ENCODE measurements around the gene LINGO4.
"Not testable (repeated sequence)": the region's sequence is repeated elsewhere in the genome, so short reads cannot be mapped to it uniquely, and the experiment has no call there.

Gene LINGO4

DNA sequence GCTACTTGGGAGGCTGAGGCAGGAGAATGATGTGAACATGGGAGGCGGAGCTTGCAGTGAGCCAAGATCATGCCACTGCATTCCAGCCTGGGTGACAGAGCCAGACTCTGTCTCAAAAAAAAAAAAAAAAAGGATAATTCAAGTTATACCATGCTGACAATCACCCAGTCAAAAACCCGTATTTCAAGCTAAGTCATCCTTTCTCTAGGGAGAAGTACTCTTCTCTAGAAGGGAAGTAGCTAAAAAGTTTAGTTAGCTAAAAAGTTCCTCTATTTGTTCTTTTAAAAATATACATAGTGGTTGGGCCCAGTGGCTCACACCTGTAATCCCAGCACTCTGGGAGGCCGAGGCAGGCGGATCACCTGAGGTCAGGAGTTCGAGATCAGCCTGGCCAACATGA lies 24.5 kb downstream of the LINGO4 start:
- DNase-seq = not testable (repeated sequence)

DNA sequence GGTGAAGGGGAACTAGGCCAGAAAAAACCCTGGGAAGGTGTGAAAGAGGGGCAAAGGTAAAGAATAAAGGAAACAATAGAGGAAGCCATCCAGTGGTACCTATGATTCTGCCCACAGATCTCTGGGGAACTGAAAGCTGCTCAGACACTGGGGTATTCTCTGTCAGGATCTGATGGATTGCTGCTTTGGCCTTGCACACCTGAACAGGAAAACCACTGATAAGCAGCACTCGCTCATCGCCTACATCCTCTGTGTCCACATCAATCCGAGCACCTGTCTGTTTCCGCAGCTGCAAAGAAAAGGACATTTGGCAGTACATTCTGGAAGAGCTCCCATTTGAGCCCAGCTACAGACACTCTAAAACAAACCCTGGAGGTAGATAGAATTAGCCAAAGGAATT lies 25.4 kb downstream of the LINGO4 start:
- no peak for DNase-seq

DNA sequence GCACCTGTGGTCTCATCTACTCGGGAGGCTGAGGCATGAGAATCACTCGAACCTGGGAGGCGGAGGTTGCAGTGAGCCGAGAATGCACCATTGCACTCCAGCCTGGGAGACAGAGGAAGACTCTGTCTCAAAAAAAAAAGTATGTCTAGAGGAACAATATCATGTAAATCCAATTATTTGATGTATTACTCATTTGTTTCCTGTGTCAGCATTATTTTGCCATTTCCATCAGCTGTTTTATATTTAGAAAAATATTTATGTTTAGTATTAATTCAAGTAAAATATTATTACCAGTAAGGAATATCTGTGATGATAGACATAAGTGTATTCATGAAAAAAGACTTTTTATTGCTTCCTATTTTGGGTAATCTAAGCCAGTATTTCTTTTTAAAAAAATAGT lies 27.9 kb downstream of the LINGO4 start:
- no peak for DNase-seq

DNA sequence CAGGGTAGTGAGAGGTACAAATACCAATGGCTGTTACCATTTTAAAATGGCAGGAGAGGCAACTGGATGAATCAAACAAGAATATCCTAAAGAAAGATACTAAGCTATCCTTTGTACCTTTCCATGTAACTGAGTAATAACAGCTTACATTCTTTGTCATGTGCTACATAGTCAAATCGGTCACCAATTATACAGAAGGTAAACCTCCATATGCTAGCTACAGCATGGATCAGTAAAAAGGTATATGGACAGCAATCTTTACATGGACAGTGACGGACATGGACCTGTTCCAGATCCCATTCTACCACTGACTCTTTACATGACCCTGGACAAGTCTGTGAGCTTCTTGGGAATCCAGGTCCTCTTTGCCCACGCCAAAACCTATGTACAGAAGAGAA lies 28.6 kb downstream of the LINGO4 start:
- no peak for DNase-seq

DNA sequence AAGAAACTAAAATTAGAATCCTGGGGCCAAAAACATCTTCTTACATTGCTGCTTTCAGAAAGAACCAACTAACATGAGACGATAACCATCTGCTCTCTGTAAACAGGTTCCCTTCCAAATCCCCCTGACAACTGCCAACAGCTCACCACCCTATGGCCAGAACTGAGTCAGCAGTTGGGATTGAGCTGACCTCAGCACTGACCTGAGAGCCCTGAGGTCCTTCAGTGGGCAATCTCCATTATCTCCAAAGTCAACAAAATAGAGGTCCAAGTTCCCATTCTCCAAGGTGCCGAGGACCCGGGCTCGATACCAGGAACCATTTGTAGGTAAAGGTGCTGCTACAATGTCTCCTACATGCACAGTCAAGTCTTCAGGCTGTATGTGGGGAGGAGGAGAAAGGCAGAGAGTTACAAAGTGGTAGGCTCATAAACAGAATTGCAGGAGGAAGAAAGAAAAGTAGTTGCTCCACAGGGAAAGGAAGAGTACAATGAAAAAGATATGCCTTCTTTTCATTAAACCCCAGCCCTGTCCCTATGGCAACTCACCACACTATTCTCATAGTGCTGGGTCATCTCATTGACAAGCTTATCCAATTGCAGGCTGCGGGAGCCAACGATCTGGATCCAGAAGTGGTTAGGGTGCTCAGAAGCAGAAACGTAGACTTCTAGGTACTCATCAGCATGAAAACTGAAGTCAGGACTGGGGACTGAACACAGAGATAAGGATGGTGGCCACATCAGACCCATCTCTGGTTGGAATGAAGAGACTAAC lies 29.1 kb downstream of the LINGO4 start:
- DNase-seq = no peak

DNA sequence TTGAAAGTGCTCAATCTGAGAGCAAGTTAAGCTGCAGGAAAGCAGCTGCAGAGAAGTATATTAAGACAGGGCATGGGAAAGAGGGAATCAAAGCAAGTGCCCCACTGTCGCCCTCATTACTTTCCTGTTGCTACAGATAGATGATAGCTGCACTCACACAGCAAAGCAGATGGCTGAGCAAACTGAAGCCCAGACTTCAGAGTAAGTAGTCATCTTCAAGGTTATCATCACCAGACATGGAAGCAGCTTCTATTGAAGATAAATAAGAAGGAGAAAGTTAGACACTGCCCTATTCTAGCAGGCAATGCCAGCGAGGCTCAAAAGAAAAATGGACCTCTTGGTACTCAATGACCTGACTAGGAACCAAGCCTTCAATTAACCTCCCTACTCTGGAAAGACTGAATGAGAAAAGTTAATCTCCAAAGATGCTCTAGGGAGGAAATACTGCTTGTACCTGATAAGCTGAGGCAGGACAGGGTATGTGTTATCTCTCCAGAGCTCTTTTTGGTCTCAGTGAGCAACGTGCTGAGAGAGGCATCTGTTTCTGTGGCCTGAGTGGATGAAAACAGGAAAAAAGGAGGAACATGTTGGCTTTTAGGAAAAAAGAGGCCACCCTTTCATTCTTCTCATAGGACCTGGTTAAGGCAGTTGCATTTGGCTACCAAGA lies 30.8 kb downstream of the LINGO4 start:
- DNase-seq = no peak

DNA sequence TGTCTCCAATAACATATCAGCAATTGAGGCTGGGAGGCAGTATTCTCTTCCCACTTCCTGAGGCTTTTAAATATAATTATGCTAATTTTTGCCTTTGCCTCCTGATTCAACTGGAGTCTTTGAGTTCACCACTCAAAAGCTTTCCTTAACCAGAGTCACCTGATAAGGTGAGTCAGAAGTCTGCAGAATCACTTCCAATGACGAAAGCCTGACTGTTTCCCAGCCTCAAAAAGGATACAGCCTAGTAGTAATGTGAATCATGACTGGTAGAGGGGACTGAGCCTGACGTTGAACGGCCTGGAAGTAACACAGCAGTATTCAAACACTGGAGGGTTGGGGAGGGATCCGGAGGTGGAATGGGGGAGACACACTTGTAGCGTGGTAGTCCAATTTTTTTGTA lies 31.5 kb downstream of the LINGO4 start:
- DNase-seq = no peak

DNA sequence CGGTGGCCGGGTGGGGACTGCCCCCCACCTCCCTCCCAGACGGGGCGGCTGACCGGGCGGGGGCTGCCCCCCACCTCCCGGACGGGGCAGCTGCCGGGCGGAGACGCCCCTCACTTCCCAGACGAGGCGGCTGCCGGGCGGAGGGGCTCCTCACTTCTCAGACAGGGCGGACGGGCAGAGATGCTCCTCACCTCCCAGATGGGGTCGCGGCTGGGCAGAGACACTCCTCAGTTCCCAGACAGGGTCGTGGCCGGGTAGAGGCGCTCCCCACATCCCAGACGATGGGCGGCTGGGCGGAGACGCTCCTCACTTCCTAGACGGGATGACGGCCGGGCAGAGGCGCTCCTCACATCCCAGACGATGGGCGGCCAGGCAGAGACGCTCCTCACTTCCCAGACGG lies 35.9 kb downstream of the LINGO4 start:
- DNase-seq = not testable (repeated sequence)

DNA sequence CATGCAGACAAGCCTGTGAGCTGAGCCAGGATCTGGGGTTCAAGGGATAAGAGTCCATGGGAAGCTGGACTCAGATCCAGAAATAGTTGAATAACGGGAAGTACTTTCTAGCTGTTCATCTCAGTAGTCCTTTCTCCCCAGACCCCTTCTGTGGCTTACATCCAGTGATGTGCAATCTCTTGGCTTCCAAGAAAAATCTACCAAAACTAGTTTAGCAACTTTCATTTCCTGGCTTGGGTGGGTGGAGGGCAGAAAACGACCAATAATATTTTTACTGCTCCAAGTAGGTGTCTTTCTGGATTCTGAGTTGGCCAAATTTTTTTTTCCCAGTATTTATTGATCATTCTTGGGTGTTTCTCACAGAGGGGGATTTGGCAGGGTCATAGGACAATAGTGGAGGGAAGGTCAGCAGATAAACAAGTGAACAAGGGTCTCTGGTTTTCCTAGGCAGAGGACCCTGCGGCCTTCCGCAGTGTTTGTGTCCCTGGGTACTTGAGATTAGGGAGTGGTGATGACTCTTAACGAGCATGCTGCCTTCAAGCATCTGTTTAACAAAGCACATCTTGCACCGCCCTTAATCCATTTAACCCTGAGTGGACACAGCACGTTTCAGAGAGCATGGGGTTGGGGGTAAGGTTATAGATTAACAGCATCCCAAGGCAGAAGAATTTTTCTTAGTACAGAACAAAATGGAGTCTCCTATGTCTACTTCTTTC lies 36.7 kb downstream of the LINGO4 start:
- not testable (repeated sequence) for DNase-seq

DNA sequence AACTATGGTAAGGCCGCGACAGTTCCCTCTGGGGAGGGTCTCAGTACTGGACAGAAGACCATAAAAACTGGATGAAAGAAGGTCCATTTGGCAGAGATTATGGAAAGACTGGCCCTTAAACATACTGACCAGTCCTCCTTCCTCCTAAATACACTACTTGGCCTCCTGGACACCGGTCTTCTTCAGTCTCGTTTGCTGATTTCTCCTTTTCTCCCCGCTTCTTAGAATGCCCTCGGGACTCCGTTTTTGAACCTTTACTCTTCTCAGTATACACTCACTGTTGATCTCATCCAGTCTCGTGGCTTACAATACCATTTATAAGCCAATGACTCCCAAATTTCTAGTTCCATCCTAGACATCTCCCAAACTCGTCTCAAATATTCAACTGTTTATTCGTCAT lies 41.2 kb downstream of the LINGO4 start:
- no peak for DNase-seq

DNA sequence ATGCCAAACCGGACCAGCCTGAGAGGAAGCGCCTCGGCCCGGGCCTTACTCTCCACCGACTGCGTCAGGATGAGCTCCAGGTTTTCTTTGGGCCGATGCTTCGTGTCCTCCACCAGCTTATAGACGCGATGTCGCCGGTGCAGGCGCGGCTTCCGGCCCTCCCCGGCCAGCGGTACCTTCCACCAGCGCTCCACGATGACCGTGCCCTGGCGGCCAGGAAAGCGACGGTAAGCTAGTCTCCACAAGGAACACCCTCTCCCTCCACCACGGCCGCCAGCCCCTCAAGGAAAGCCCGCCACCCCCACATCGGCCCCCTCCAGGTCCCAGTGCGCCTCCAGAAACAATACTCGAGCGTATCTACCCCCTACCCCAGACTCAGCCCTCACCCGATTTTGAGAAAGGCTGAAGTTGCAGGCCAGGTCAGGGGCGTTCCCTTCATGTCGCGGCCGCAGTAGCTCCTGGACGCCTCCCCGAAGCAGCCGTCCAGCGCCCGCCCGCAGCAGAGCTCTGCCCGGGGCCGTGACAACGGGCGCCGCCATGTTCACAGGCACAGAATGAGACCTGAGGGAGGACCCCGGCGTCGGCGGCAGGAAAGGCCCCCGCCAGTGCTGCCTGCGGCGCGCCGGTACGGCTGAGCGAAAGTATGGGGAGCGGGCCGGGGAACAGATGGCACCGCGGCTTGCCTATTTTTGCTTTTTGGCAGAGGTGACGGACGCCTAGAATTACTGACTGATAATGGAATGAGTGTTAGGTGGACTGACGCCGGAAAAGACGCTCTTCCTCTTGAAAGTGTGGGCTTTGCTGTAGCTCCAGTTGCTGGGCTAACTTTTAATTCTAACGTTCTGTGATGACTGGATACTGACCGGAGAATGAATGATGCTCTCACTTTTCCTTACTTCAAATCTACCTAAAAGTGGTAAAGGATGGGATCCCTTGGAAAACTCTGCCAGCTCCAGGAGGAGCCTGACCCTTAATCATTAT lies 42.0 kb downstream of the LINGO4 start, which contains the start of gene MRPL9:
Gene MRPL9, minus strand, starts transcription at position 556 of the 981 bp plus-strand sequence. Its CDS starts 17 bp downstream, at position 539.
- DNase-seq = peak; percentile 82

DNA sequence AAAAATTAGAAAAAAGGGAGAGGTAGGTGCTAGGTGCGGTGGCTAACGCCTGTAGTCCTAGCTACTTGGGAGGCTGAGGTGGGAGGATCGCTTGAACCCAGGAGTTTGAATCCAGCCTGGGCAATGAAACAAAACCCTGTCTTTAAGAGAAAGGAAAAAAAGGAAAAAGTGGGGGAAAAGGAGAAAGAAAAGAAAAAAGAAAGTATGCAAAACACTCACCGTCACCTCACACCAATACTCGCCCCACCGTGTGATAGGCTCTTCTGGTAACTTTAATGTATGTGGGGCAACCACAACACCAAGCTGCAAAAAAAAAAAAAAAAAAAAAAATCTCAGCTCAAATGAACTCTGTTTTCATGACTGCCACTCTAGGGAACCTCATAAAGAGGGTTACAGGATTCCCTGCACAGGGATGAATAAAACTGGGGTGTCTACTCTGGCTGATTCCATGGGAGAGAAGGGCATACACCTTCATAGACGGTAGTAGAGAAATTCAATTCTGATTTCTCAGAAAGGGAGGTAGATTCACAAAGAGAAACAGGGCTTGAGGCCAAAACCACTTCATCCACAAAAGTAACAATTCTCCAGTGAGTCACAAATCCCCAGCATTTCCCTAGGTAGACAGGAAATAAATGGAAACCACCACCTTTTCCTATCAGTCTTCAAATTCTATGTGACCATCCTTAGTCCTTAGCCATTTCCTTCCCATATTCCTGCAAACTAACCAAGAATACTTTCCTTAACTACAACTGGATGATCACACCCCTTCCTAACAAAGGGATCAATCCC lies 44.4 kb downstream of the LINGO4 start:
- DNase-seq = no peak

DNA sequence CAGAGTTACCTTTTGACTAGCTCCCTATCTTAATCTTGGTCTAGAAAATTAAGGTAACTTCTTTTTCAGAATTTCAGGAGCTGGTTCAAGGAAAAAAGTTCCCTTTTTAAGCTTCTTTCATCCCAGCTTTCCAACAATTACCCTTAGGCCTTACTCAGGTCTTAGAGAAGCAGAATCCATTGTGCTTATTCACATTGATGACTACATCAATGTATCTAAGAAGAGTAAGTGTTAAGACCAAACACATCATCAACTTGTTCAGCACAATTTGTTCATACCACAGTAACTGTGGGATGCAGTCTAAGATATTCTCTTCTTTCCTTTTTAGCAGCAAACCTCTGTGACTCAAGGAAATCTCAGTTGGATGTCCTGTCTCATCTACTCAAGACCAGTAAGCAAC lies 46.0 kb downstream of the LINGO4 start:
- no peak for DNase-seq

DNA sequence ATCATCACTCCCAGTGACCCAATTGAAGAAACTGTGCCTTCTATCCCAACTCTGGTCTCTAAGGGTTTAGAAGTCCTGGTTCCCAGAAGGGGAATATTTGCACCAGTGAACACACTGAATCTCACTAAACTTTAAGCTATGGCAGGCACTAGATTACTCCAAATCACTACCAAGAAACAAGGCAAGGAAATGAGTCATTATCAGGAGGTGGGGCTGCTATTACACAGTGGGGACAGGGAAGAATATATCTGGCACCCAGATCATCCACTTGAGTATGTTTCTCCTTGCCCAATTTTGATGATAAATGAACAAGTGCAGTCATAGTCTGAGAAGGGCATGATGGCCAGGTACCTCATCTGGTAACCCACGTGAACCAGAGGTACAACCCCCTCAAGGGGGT lies 48.9 kb downstream of the LINGO4 start:
- DNase-seq = no peak
